GM19452 (cell line): ENCODE results near the gene PLB1.

Experiments used
- ATAC-seq: cut with Tn5 transposase; IDR thresholded peaks from one replicate; pipeline ENCODE4 v1.9.1; 2021; ENCODE audit not compliant: unreplicated experiment

The PLB1 gene

DNA sequence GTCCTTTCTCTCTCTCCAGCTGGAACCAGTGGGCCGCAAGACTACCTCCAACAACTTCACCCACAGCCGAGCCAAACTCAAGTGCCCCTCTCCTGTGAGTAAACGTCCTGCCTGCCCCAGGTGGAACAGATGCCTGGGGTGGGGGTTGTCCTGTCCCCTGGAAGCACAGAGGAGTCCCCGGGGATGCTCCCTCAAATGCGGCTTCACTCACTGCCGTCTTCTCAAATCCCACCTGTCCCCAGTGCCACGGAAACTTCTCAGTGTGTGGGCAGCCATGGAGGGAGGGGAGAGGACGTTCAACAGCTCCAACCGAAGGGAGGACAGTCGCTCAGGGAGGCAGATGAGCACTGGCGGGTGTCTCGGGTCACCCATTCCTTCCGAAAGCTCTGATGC is 145.0 kb downstream of the PLB1 start:
- ATAC-seq = no peak

DNA sequence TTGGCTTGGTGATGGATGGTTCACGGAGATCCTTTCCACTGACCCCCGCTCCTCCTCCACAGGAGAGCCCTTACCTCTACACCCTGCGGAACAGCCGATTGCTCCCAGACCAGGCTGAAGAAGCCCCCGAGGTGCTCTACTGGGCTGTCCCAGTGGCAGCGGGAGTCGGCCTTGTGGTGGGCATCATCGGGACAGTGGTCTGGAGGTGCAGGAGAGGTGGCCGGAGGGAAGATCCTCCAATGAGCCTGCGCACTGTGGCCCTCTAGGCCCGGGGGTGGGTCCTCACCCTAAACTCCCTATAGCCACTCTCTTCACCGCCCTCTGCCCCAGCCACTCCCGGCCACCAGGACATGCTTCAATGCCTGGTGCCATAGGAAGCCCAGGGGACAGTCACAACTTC is 146.9 kb downstream of the PLB1 start:
- ATAC-seq = no peak

DNA sequence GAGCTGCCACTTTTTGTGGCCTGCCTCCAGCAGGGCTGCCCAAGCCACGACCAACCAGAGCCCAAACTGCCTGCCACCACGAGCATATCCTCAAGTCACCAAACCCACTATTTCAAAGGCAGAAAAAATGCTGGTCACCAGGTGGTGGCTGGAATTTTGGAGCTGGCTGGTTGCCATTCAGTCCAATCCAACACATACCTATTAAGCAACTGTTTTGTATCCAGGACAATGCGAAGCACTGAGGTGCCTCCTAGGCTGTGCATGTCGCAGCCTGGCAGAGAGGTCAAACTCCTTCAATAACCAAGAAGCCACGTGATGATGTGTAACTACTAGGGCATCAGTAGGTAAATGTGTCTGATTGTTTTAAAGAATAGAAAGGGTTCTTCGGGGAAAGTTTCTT is 147.5 kb downstream of the PLB1 start:
- no peak for ATAC-seq

DNA sequence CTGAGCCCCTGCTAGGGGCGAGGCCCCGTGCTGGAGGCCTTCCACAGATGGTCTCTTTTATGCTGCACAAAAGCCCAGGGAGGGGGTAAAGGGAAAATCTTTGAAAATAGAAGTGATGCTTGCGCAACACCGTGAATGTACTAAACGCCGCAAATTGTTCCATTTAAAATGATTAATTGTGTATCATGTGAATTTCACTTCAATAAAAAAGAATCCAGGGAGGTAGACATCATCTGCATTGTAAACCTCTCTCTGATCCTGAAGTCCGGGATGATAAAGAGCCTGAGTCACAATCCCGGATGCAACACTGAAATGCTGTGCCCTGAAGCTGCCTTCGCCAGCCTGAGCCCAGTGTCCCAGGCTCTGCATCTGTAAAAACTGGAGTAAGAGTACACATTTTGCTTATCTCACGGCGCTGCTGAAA is 148.1 kb downstream of the PLB1 start:
- no peak for ATAC-seq

DNA sequence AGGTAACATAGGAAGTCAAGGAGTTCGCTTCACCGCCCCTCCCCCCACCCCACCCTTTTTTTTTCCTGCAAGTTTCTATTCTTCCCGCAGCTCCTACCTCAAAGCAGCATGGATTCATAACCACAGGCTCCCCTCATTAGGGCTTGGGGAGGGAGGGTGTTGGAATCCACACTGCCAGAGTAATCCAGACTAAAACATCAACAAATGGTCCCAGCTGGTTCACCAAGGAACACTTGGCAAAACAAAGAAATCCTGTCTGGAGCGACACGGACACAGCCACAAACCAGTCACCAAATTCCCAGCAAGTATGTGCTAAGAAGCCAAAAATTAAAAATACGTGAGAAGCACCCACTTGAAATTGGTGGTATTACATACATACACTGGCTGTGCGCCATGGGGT is 148.9 kb downstream of the PLB1 start:
- ATAC-seq = no peak

DNA sequence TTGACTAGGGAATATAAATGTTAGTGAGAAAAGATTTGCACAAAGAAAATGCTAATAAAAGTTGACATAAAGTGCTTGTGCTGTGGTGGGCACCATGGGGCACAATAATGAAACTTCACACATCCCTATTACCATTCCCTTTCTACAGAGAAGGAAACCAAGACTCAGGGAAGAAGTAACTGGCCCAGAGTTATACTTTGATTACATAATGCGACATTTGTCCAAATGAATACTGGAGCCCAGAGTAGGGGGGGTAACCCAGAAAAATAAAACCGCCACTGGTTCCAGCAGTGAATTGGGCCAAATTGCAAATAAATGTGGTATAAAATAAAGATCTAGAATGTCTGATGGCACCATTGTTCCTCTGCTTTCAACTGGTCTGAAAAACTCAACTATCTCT is 149.7 kb downstream of the PLB1 start:
- ATAC-seq = no peak

DNA sequence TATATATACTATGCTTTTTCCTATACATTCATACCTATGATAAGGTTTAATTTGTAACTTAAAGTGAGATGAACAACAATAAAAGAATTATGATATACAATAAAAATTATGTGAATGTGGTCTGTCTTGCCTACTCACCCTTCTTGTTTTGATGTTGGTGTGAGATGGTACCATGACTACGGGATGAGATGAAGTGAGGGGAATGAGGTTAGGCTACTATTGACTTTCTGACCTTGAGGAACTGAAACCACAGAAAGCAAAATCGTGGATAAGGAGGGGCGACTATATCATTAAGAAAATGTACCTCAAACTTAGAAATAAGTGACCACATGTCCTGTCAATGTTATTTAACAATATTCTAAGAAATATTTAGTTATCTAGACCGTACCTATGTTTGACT is 151.8 kb downstream of the PLB1 start:
- no peak for ATAC-seq

DNA sequence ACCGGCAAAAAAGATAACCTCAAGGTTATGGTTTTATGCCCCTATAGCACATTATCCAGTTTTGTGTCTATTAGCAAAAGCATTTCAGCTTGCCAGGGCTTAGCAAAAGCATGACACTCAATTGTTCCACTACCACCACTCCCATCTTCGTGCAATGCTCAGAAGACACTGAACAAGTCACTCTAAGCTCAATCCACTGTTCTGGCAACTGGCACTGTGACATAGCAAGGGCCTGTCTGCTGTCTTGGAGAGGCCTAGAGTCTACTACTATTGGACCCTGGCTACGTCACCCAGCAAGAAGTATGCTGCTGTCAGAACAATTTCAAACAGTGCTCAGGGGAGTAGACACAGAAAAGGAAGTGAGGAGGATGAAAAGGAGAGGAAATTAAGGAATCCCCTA is 152.3 kb downstream of the PLB1 start:
- ATAC-seq = no peak

DNA sequence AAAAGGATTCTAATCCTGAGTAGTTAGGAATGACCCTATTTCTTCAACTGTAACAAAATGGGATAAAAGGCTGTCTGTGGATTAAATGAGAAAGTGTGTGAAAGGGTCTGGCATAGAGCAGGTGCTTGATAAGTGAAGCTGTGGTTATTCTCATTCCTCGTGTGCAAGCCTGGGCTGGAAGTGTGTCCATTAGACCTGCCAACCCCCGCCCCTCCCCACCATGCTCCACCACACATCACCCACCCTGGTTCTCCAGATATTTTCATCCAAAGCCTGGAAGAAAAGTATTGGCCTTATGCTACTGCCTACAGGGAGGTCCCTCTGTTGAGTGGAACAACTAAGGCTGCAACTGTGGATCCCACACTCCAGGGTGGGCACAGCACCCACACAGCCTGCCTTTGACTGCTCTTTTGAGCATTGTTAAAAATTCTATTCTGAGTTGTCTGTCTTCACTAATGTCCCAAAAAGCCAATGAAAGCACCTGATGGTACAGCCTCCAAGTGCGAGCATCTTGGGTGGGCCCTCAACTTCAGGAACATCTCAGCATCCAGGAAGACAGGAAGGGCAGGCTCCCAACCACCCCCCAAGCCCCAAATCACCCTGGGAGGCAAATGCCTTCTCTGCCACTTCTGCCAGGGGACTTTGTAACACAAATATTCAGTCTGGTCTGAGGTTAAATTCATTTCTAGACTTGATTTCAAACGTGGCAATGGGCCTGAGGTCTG is 153.0 kb downstream of the PLB1 start:
- ATAC-seq = no peak

DNA sequence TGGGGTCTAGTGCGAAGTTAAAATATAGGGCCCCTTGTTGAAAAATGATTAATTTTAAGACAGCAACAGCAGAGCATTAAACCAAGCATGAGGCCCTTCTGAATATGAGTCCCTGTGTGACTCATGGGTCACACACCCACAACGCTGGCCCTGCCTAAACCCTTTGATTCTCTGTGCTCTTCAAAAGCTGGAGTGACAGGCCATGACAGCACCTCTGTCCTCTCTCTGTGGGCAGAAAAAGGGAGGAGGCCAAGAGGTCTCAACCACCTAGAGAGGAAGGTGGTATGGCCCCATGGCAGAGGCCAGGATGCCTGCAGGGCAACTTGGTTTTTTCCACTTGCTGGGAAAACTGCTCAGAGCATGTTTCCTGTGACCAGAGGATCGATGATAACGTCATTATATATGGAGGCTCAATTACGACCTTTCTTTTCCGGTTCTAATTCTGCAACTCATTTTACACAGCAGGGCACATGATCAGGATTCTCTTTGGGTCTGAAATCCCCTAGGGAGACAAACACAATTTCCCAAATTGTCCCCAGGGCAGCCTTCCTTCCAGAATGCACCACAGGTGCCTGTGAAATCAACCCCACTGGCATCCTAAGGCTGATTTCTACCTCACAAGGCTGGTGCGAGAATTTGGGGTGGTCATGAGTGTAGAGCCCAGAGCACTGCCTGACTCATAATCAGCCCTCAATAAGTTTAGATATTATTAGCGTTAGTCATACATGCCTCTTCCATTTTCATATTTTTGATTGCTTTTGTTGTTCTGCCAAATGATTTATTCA is 153.8 kb downstream of the PLB1 start:
- no peak for ATAC-seq

DNA sequence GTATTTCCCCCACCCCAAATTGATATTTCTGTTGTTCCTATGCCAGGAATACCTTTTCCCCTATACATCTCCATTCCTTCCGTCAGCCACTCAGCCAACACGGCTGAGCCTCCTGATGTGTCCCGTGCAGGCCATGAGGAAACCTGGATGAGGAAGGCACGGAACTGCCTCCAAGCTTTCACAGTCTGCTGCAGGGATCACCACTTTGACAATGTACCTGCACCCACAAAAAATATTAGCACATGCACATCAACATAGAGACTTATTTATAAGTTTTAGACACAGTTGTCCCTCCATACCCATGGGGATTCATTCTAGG is 154.4 kb downstream of the PLB1 start:
- no peak for ATAC-seq

DNA sequence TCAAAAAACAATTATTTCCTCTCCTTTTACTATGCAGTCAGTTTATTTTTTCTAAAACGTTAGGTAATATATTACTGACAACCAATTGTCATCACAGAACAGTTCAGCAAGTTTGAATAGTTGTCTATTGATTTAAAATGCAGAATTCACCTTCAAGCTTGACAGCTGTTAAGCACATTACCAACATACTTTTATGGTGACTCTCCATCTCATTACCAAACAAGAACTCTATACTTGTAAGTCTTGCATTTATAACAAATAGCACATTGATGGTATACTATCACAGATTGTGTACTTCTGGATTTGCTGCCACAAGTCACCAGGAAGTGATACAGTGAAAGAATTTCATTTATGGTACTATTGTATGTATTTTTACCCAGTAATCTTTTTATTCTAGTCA is 156.4 kb downstream of the PLB1 start:
- no peak for ATAC-seq

DNA sequence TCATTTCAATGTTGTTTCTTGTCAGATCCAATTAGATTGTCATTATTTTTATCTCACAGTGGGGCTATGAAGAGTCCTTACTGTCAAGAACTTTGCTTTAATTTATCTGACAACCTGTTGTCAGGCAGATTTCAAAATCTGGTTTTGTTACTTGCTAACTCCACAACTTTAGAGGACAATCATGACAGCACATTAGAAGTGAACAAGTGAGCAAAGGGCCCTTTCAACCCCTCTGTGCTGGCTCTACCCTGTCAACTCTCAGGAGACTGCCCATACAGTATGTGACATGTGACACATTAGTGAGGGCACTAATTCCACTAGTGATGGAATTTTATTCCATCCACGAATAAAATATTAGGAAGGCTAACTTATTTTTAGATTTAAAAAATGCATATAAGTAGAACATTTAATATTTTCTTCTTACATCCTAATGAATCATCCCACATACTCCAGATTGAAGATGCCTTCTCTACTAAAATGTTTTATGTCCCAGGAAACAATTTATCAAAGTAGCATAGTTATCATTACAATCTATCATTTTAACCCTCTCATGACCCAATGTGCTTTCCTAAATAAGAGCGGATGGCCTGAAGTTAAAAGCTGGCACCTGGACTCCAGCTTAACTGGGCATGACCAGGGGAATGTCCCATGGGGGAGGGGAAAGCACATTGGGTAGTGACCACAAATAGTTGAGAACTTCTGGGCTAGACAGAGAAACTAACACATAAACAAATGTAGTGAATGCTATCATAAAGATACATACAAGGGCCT is 158.2 kb downstream of the PLB1 start:
- no peak for ATAC-seq

DNA sequence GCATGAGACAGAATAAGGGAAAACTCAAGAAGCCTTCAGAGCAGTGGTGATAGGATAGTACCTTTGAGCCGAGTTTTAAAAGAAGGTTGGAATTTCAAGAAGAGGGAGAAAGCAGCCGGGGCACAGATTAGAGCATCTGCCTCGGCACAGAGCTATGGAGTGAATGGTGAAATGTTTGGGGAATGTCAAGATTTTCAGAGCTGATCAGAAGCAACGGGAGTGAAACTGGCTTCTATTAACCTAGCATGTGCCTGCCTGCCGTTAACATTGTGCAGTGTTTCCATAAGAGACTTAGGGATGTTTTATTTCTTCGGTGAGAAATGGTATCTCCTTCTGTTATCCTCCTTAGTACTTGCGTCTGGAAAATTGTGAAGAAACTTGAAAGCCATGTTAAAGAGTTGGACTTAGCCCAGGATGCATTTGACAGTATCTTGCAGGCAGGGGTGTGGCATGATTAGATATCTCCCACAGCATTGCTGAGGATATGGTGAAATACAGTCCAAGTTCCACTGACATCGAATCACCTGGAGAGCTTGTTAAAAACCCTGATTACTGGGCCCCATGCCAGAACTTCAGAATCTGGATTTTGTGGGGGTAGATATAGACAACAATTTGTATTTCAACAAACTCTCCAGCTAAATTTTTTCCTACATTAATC is 158.9 kb downstream of the PLB1 start:
- ATAC-seq = no peak

DNA sequence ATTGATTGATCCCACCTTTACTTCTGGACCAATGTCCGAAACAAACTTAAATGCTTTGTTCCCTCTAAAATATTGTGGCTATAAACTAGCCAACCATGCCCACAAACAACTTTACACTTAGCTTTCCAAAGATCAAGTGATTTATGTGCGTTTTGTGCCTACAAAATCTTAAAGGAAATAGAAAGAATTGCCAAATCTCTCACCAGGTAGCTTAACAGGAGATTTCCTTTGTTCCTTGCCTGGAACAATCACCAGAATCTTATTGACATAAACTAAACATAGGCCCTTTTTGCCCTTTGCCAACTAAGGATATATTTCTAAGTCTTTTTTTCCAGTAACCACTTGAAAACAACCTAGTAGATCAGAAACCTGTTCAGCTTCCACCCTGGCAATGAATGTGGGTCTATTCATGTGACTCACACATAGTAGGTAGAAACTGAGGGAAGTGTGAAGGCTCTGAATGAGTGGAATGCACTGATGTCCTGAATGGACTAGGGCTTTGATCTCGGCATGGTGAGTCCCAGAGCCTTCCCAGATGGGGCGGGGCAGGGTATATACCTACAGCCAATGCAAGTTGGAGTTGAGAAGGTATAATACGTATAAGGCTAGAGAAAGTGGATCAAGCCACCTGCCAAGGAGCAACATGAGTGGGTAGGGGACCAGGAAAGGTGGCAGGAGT is 161.2 kb downstream of the PLB1 start:
- no peak for ATAC-seq

DNA sequence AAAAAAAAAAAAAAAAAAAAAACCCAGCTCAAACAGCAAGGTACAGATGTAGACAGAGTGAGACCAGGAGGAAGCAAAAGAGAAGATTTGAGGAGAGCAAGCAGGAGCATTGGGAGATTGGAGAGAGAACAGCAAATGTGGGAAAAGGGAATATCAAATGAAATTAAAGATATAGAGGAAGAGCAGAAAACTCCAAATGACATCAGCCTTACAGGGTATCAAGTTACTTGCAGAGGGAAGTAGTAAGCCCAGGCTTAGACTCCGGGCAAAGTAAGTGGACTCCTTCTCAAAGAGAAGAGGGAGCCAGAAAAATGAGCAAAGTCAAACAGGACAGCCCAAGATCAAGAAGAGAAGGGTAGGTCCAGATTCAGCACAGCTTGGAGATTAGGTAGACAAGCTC is 162.5 kb downstream of the PLB1 start:
- ATAC-seq = no peak

DNA sequence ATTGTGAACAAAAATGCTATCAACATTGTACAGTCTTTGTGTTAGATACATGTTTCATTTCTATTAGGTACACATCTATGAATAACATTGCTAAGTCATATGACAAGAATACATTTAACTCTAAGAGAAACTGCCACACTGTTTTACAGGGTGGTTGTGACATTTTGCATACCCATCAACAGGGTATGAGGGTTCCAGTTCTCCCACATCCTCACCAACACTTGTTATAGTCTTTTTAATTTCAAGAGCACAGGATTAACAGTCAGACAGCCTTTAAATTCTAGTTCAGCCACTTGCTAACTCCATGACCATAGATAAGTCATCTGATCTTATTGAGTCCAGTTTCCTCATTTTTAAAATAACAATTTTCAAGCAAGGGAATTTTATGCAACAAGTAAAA is 163.3 kb downstream of the PLB1 start:
- ATAC-seq = no peak

DNA sequence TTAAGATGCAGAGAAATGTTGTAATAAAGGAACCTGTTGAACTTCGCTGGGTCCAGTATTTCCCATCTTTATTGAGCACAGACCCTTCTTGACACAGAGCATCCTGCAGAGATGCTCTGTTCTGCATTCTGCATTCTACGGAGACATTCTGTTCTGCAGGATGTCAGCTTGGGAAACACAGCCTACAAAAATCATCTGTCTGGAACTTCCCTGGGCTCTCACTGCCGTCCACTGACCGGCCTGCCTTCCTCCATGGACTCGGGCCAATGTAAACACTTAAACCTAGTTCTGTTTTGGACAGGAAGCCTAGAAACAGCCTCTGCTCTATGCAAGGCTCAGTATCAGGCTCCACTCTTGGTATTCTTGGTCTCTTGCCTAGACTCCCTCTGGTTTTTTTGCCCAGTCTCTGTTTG is 165.7 kb downstream of the PLB1 start:
- ATAC-seq = no peak

DNA sequence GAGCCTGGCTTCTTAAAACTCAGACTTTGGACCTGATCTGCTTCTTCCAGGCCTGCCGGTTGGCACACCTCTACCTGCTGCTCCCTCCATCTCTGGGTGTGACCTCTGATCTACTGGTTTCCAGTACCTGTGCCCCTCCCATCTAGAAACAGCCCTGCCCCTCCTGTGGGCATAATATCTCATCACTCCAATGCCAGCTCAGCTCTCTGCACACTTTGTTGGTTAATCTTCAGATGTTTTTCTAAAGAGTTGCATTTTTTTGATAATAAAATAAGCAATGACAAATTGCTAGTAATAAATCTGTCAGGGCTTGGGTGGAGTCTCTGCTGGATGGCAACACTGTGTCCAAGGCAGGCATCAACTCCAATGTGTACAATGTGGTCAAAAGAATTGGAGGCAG is 166.2 kb downstream of the PLB1 start:
- ATAC-seq = no peak

DNA sequence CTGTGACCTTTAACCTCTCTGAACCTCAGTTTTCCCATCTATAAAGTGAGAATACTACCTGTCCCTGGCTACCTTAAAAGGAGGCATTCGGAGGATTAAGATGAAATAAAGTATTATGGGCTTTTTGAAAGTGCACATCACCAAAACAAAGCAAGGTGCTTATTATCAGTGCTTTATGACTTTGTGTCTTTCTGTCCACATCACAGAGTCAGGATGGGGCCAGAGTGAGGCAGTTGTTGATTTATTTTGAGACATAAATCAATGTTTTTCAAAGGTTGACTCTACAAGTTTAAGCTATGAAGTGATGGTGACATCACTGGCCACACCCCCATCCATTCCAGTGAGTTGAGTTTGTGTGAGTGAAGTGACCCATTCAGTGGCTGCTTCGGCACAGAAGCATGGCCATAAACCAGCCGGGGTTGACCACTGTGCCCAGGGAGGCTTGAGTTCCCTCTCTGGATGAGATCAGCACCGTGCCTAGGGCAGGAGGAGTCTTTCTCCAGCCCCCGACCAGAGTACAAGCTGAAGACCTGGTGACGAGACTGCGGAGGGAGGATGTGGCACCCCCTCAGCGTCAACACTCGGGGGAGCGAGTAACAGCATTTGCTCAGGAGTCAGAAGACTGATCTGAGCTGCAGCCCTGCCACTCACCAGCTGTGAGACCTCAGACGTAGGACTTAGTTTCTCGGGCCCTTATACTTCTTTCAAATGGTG is 166.8 kb downstream of the PLB1 start:
- no peak for ATAC-seq
